ENCODE results near the gene IGLL5. TPM values are rescaled to one million over a fixed set of nuclear protein-coding genes. Genes with fewer than 3 reads are reported as not detected.

IGLL5 gene
- total RNA-seq, 1 donor from 2014 or later, result not detected

GRCh38 chr22:22872722-22873708, 14.6 kb upstream of the IGLL5 start:
- FAIRE-seq, result no peak
- Histone ChIP-seq H3K36me3 (ENCODE audit: control insufficient read depth, insufficient read depth, low read length) (no peaks in the 10 kb centered on the region), H3K27me3 (ENCODE audit: control insufficient read depth, insufficient read depth, low read length) (no peaks in the 10 kb centered on the region), H3K4me3 (ENCODE audit: low read depth, low read length) (no peak overlapping the region)
- DNase-seq (ENCODE audit: low read depth), result no peak
- no peak for TF ChIP-seq CTCF (IDR thresholded peaks at IDR 0.05; ENCODE audit: insufficient read depth, low read length, severe bottlenecking)

- TF ChIP-seq CTCF (IDR thresholded peaks at IDR 0.05; ENCODE audit: insufficient read depth, low read length, severe bottlenecking), result peak; percentile 78
- Histone ChIP-seq H3K27me3 (ENCODE audit: control insufficient read depth, insufficient read depth, low read length) (peaks cover 3% of the 10 kb centered on the region), H3K36me3 (ENCODE audit: control insufficient read depth, insufficient read depth, low read length) (no peaks in the 10 kb centered on the region), H3K4me3 (ENCODE audit: low read depth, low read length) (no peak overlapping the region)
- FAIRE-seq, result no peak
- DNase-seq (ENCODE audit: low read depth), result peak; percentile 17
Observed at GRCh38 chr22:22877523-22878210, 9.9 kb upstream of the IGLL5 start.

GRCh38 chr22:22878211-22878570, 9.4 kb upstream of the IGLL5 start:
- DNase-seq (ENCODE audit: low read depth) (no peak), FAIRE-seq (no peak)
- H3K27me3 ChIP-seq (ENCODE audit: control insufficient read depth, insufficient read depth, low read length), result peaks cover 3% of the 10 kb centered on the region
- TF ChIP-seq CTCF (IDR thresholded peaks at IDR 0.05; ENCODE audit: insufficient read depth, low read length, severe bottlenecking), result no peak
- no peak overlapping the region for H3K4me3 ChIP-seq (ENCODE audit: low read depth, low read length)
- no peaks in the 10 kb centered on the region for H3K36me3 ChIP-seq (ENCODE audit: control insufficient read depth, insufficient read depth, low read length)

GRCh38 chr22:22878801-22879674, 8.6 kb upstream of the IGLL5 start:
- no peak for FAIRE-seq
- no peak for TF ChIP-seq CTCF (IDR thresholded peaks at IDR 0.05; ENCODE audit: insufficient read depth, low read length, severe bottlenecking)
- no peaks in the 10 kb centered on the region for H3K36me3 ChIP-seq (ENCODE audit: control insufficient read depth, insufficient read depth, low read length)
- no peak for DNase-seq (ENCODE audit: low read depth)
- peaks cover 3% of the 10 kb centered on the region for H3K27me3 ChIP-seq (ENCODE audit: control insufficient read depth, insufficient read depth, low read length)
- H3K4me3 ChIP-seq (ENCODE audit: low read depth, low read length), result no peak overlapping the region

- DNase-seq (ENCODE audit: low read depth) (no peak), FAIRE-seq (peak; percentile 82)
- Histone ChIP-seq H3K4me3 (ENCODE audit: low read depth, low read length) (no peak overlapping the region), H3K27me3 (ENCODE audit: control insufficient read depth, insufficient read depth, low read length) (peaks cover 3% of the 10 kb centered on the region), H3K36me3 (ENCODE audit: control insufficient read depth, insufficient read depth, low read length) (no peaks in the 10 kb centered on the region)
- TF ChIP-seq CTCF (IDR thresholded peaks at IDR 0.05; ENCODE audit: insufficient read depth, low read length, severe bottlenecking), result no peak
Observed at GRCh38 chr22:22879675-22880155, 7.9 kb upstream of the IGLL5 start.
